Amygdala (tissue), 56 donors: ENCODE results near the gene MRPS16.
A peak's percentile ranks its signal among the peaks of the same experiment; 100 is the strongest.
"Not testable (repeated sequence)": the region's sequence is repeated elsewhere in the genome, so short reads cannot be mapped to it uniquely, and the experiment has no call there.

ENCODE experiments used
- DNase-seq, 56 donors: peaks; one replicate each; lab custom pipeline; 2025; lab: John Stamatoyannopoulos, UW

The MRPS16 gene

DNA sequence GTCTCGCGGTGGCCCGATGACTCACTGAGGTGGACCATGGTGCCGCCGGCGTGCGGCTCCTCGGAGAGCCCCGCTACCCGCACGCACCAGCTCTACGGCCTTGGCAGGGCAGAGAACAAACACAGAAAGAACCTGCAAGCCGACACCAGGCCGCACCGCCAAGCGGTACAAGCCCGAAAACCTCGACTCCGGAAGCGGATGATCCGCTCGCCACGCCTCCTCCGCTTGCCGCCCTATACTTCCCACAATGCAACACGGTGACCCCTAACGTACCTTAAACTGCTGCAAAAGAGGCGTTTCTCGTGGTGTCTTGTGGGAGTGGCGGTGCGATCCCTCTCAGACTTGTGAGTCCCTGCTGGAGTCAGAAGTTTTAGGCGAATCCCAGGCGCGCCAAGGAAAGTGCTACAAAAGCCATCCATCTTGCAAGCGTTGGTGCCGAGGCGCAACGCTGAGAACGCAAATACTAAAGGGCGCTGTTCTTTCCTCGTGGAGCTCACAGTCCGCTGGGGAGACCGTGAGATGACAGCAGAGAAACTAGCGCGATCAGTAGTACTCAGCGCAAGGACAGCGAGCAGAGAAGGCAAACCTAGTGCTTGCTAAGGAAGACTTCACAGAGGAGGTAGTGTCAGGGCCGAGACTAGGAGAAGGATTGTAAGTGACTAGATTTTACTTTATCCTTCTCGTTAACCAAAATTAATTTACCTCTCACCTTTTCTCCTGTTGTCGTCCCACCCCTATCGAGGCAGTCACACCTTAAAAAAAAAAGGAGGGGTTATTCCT, at the start of gene MRPS16:
TSS of gene MRPS16 (minus strand) at position 200 of the 780 bp plus-strand sequence. CDS start at position 38, 162 bp downstream.
- DNase-seq, result peak; percentile 69 to 97 (median 90)

DNA sequence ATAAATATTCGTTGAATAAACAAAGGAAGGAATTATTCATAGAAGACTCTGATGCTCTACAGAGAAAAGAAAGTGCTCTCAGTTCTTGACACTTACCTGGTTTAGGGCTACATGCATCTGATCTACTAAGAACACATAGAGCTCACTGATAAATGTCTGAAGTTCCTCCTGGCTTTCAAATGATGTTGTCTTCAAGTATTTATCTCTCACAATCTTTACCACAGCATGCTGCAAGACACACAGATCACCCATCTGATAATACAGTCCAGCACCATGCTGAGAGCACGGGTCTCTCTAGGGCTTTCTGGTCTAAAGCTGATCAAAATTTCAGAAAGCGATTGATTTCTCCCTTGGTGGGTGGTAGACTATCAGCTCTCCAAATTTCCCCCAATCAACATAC, 44.5 kb upstream of the MRPS16 start:
- DNase-seq, result no peak

DNA sequence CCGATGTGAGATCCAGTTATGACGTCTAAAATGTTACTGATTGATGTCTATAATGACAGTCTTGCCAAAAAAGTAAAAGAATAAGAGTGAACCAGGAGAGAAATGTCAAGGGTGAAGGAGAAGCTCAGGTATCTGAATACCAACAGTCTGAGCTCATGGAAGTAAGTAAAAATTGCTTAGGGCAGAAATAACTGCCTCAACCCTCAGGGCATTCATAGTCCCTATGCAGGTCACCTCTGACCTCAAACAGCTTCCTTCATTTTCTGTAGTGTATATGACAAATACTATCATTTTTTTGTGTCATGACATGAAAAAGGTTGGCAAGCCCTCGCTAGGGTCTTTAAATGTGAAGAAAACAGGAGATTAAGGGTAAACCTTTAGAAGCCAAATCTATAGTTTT, 41.0 kb upstream of the MRPS16 start:
- no peak for DNase-seq

DNA sequence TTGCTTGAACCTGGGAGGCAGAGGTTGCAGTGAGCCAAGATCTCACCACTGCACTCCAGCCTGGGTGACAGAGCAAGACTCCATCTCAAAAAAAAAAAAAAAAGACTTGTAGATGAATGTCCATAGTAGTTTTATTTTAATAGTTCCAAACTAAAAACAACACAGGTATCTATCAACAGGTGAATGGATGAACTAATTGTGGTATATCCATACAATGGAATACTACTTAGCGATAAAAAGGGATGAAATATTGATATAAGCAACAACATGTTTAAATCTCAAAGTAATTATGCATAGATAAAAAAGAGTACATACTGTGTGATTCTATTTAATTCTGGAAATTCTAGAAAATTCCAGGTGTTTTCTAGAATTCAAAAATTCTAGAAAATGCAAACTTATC, 37.5 kb upstream of the MRPS16 start:
- DNase-seq, result no peak

DNA sequence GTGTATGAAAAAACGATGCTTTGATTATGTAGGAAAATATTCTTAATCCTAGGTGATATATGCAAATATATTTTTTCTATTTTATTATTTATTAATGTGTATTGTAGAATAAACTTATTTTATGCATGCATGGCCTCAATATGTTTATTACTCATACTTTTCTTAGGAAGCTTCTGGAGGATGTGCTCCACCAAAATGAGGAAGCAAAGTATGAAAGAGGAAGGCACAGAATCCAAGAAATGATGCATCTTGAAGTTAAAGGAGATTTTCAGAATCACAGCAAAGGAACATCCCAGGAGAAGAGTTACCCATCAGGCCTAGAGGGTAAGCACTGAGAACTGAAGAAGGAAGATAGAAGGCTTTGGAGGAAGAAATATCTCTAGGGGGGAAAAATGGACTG, 35.0 kb upstream of the MRPS16 start:
- no peak for DNase-seq

DNA sequence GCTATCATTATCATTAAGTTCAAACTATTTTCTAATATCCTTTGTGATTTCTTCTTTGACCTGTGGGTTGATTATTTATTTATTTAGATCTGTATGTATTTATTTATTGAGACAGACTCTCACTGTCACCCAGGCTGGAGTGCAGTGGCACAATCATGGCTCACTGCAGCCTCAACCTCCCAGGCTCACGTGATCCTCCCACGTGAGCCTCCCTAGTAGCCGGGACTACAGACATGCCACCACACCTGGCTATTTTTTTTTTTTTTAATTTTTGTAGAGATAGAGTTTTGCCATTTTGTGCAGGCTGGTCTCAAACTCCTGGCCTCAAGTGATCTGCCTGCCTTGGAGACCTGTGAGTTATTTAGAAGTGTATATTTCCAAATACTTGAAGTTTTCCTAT, 28.7 kb upstream of the MRPS16 start:
- no peak for DNase-seq

DNA sequence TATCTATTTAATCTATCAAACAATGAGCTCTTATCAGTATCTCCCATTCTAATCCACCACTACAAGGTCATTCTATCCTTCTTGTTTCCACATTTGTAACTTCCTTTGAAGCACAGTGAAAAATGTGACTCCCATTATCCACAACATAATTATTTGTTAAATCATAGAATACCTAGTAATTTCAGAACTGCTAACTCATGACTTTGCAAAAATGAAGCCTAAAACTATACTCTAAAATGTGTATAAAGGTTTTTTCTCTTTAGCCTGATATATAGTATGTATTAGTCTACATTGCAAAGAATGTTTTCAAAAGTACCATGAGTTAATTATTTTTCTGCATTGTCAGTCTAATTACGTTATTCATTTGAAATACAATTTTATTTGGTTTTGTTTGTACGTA, 12.0 kb upstream of the MRPS16 start:
- no peak for DNase-seq

DNA sequence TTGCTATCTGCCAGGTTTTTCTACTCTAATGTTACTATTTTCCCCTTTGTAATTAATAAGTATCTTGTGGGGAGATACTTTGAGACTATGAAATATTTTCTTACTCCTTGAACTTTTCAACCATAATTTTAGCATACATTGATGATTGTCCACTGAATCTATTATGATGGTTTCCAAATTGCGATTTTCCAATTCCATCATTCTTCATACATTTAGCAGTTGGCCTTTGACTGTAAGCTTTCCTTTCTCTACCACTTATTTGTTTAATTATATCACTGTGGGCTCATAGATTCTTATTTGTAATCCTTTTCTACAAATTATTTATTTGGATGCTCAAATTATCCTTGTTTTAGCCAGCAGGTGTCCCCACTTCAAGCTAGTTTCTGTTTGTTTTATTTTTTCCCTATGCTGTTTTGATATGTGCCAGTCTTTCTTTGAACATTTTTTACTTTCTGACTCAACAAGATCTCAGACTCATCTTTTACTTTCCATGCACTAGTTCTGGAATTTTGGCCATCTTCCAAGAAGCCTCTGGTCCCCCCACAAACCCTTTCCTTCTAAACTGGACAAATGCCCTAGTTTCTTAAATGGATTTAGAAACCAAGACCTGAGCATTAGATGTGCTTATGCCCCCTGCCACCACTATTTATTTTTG, 11.4 kb upstream of the MRPS16 start:
- peak in 1 of 56 donors; percentile 0 for DNase-seq

DNA sequence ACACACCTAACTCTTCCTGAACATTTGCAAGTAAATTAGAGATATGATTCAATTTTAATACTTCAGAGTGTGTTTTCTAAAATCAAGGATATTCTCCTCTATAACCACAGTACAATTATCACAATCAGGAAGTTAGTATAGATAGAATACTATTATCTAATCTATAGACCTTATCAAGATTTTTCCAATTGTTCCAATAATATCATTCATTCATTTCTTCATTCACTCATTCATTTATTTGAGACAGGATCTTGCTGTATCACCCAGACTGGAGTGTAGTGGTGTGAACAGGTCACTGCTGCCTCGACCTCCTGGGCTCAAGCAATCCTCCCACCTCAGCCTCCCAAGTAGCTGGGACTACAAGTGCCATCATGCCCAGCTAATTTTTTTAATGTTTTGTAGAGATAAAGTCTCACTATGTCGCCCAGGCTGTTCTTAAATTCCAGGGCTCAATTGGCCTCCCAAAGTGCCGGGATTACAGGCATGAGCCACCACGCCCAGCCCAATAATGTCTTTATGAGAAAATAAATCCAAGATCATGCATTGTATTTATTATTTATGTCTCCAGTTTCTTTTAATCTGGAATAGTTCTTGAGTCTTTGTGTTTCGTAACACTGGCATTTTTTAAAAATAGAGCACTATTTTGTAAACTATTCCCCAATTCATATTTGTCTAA, 10.6 kb upstream of the MRPS16 start:
- no peak for DNase-seq

DNA sequence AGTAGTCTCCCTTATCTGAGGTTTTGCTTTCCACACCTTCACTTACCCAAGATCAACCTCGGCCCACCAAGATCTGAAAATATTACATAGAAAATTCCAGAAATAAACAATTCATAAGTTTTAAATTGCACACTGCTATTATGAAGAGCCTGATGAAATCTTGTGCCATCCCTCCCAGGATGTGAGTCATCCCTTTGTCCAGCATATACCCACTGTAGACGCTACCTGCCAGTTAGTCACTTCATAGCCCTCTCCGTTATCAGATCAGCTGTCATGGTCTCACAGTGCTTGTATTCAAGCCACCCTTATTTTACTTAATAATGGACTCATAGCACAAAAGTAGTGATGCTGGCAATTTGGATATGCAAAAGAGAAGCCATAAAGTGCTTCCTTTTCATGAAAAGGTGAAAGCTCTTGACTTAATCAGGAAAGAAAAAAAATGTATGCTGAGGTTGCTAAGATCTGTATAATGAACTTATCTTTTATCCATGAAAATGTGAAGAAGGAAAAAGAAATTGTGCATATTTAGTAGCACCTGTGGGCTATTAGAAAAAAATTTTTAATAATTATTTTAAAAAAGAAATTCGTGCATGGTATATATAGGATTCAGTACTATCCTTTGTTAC, 9.8 kb upstream of the MRPS16 start:
- no peak for DNase-seq

DNA sequence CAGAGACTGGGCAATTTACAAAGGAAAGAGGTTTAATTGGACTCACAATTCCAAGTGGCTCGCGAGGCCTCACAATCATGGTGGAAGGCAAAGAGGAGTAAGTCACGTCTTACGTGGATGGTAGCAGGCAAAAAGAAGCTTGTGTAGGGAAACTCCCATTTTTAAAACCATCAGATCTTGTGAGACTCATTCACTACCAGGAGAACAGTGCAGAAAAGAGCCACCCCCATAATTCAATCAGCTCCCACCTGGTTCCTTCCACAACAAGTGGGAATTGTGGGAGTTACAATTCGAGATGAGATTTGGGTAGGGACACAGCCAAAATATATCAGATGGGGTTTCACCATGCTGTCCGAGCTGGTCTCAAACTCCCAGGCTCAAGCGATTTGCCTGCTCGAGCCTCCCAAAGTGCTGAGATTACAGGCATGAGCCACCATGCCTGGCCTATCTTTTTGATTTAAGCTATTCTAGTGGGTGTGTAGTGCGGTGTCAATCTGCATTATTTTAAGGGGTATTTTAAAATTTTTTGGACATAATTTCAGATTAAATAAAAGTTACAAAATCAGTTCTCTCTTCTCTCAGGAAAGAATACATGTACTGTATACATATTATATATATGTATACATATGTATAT, 9.0 kb upstream of the MRPS16 start:
- no peak for DNase-seq

DNA sequence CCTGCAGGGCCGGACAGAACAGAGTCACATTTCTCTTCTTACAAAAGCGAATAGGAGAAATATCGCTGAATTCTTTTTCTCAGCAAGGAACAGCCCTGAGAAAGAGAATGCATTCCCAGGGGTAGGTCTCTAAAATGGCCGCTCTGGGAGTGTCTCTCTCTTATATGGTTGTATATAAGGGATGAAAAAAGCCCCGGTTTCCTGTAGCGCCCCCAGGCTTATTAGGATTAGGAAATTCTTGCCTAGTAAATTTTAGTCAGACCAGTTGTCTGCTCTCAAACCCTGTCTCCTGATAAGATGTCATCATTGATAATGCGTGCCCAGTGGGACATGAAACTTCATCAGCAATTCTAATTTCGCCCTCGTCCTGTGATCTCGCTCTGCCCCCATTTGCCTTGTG, 6.2 kb upstream of the MRPS16 start:
- not testable (repeated sequence) for DNase-seq

DNA sequence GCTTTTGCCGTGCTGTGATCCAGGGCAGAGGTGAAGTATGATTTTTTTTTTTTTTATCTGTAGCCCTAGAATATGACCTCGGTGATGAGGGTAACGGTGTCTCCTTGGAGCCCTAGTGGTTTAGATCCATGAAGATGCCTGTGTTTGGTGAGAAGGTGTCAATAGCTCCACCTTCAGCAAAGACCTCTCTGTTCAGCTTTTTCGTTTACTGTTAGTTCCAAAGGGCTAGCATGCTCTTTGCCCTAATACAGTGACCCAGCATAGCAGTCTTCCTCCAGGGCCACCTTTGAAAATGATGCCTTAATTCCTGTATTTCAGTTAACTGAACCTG, 746 bp upstream of the MRPS16 start:
- DNase-seq, result no peak

DNA sequence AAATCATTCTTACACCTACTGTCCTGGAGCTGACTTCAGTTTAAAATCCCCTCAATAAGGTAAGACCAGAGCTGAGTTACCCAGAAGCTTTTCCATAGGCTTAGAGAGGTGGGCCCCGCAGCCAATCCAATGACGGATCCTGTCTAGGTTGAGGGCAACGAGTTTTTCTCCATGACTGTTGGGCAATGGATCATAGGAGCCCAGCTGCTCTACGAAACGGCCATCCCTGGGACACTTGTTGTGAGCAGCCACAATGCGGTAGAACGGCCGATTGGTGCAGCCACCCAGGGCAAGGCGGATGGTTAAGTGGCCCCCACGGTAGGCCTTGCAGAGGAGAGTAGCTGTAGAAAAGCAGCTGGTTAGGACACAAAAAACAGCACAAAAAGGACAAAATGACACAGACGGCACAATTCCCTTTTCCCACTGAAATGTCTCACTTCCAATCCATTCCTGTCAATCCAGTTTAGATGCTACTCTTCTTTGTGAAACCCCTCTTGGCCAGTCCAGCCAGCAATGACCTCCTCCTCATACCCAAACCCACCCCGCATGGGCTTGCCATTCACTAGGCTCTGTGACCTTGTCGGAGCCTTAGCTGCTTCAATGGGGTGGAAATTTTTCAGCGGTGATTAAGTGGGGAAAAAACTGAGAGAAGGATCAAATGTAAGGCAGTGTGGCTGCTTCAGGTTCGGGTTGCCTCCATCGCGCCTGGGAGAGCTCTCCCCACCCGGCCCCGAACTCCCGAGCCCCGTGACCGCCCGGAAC, 580 bp downstream of the MRPS16 start:
- DNase-seq, result peak in 1 of 56 donors; percentile 30

DNA sequence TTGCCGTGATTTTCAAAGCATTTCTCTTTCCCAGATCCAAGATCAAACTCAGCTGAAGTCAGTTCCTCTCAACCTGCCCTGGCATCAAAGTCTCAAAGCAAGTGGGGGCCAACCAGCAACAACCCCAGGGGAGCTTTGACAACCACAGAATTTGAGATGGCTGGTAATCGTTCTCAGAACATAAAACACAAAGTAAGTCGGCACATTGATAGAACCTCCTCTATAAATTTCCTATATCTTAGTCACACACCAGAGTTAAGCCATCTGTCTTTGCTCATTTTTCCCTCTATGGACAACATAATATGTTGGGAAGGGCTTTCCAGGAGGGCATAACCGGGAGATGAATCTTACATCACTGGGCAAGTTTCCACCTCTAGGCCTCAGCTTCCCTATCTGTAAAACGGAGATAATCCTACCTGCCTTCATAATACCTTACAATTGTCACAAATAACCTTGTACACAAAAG, 4.2 kb downstream of the MRPS16 start:
- DNase-seq, result no peak

DNA sequence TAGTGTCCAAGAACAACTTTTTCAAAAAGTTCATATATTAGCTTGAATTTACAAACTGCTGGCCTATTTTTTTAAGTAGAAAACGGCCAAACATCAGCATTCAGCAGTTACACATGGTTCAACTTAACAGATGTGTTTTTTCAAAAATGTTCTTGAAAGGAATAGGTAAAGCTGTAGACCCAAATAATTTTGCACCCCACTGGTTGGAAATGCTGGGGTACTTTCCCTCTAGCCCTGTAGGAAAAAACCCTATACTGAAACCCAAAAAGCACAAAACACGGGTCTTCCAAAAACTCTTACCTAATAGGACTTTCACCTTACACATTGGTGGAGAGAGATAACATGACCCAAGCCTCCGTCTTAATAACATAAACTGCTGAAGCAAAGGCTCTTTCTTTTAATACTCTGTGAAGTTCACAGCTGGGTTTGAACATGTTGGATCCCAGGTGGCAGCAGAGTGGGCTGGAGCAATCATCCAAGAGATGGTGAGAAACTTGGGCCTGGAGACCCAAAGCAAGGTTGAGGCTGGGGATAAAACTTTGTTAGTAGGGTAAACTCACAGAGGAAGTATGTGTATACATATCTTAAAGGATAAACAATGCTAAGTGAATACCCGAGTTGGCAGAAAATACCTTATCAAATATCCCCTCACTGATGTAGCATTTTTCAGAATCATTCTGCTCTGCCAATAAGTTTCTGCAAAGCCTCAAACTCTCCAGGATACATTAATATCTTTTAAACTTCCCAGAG, 4.8 kb downstream of the MRPS16 start:
- DNase-seq, result no peak

DNA sequence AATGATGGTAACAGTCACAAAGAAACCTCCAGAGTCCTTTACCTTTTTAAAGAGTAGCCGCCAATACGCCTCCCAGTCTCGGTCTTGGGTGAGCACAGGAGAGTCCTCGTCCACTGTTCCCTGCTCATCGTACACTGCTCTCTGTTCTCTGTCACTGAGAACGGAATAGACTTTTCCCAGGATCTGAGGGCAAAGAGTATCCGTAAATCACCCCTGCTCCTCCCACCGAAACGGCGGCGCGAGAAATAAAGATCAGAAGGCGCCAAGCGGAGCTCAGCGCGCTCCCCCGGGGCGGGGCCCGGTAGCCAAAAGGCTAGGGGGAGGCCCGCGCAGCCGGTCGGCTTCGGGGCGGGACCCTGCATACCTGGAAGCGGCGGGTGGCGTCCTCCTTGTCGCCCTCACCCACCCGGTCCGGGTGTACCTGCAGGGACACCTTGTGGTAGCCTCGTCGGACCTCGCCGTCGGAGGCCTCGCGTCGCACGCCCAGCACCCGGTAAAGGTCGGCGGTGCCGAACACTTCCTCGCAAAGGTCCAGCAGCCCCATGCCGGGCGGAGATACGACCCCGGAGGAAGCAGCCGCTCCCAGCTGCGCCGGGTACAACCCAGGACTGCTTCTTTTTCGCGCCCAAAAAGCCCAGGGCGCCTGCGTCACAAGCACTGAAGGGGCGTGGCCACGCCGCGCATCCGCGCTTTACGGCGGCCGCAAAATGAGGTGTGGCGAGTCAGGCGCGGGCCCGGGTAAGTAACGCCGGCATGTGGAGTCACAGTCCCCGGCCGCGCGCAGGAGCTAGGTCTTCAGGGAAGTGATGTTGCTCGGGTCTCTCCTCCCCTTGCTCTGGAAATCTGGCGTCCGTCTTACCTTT, 5.6 kb downstream of the MRPS16 start, which contains the start of gene DNAJC9:
TSS of gene DNAJC9 (minus strand) at position 610 of the 863 bp plus-strand sequence. CDS start at position 544, 66 bp downstream.
- peak; percentile 42 to 98 (median 86) for DNase-seq

DNA sequence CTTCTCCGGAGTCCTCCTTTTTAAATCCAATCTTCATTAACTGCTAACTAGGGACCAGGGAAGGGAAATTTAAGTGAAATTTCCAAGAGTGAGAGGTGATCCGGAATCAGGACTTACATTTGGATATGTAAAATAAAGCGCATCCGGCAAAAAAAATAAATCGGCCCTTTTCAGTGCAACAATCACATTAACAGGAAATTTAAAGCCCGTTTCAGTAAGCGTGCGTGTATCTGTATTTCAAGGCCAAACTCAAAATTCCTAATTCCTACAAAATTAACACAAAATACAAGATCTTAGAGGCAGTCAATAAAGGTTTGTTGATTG, 6.2 kb downstream of the MRPS16 start:
- DNase-seq, result no peak
